ENCODE data around the gene PEG3.
"Not testable (repeated sequence)": the region's sequence is repeated elsewhere in the genome, so short reads cannot be mapped to it uniquely, and the experiment has no call there.

Gene PEG3

GRCh38 chr19:56840451-56841192 lies at the start of gene PEG3, which contains the start of gene ZIM2:
Gene PEG3 (minus strand): TSS chr19:56840726. CDS start chr19:56824655, 16,071 bp downstream.
Gene ZIM2 (minus strand): TSS chr19:56840726. CDS start chr19:56824277, 16,449 bp downstream.
- in situ Hi-C loops (cut with MboI; ENCODE audit: low pct_unique_long_range_greater_than_20kb, low sequenced_read_pairs) = no loop called here

GRCh38 chr19:56885173-56885985 lies 44.9 kb upstream of the PEG3 start:
- DNase-seq = no peak

More at GRCh38 chr19:56840451-56841192, at the start of gene PEG3, which contains the start of gene ZIM2:
- no peak for DNase-seq

GRCh38 chr19:56884441-56884840 lies 43.9 kb upstream of the PEG3 start:
- in situ Hi-C loops (cut with MboI; ENCODE audit: low pct_unique_long_range_greater_than_20kb, low sequenced_read_pairs) = no loop called here
- no peak for DNase-seq

More at GRCh38 chr19:56885173-56885985, 44.9 kb upstream of the PEG3 start:
- in situ Hi-C loops (cut with MboI; ENCODE audit: low pct_unique_long_range_greater_than_20kb, low sequenced_read_pairs) = no loop called here

- in situ Hi-C loops (cut with MboI; ENCODE audit: low pct_unique_long_range_greater_than_20kb, low sequenced_read_pairs) = no loop called here
Observed at GRCh38 chr19:56880592-56881190, 40.2 kb upstream of the PEG3 start.

GRCh38 chr19:56877069-56877715 lies 36.7 kb upstream of the PEG3 start:
- DNase-seq = no peak
- in situ Hi-C loops (cut with MboI; ENCODE audit: low pct_unique_long_range_greater_than_20kb, low sequenced_read_pairs) = no loop called here

More at GRCh38 chr19:56880592-56881190, 40.2 kb upstream of the PEG3 start:
- DNase-seq = no peak

GRCh38 chr19:56875717-56876116 lies 35.2 kb upstream of the PEG3 start:
- DNase-seq = no peak
- in situ Hi-C loops (cut with MboI; ENCODE audit: low pct_unique_long_range_greater_than_20kb, low sequenced_read_pairs) = no loop called here

GRCh38 chr19:56874530-56874929 lies 34.0 kb upstream of the PEG3 start:
- in situ Hi-C loops (cut with MboI; ENCODE audit: low pct_unique_long_range_greater_than_20kb, low sequenced_read_pairs) = no loop called here
- no peak for DNase-seq

GRCh38 chr19:56873493-56873892 lies 33.0 kb upstream of the PEG3 start:
- in situ Hi-C loops (cut with MboI; ENCODE audit: low pct_unique_long_range_greater_than_20kb, low sequenced_read_pairs) = no loop called here
- DNase-seq = no peak

GRCh38 chr19:56869886-56870285 lies 29.4 kb upstream of the PEG3 start:
- DNase-seq = no peak
- in situ Hi-C loops (cut with MboI; ENCODE audit: low pct_unique_long_range_greater_than_20kb, low sequenced_read_pairs) = no loop called here

- in situ Hi-C loops (cut with MboI; ENCODE audit: low pct_unique_long_range_greater_than_20kb, low sequenced_read_pairs) = no loop called here
- no peak for DNase-seq
Observed at GRCh38 chr19:56868446-56868845, 27.9 kb upstream of the PEG3 start.

GRCh38 chr19:56866538-56866937 lies 26.0 kb upstream of the PEG3 start:
- DNase-seq = no peak
- in situ Hi-C loops (cut with MboI; ENCODE audit: low pct_unique_long_range_greater_than_20kb, low sequenced_read_pairs) = no loop called here

GRCh38 chr19:56864443-56865125 lies 24.1 kb upstream of the PEG3 start:
- in situ Hi-C loops (cut with MboI; ENCODE audit: low pct_unique_long_range_greater_than_20kb, low sequenced_read_pairs) = no loop called here
- no peak for DNase-seq

- in situ Hi-C loops (cut with MboI; ENCODE audit: low pct_unique_long_range_greater_than_20kb, low sequenced_read_pairs) = no loop called here
- DNase-seq = no peak
Observed at GRCh38 chr19:56862741-56863140, 22.2 kb upstream of the PEG3 start.

- DNase-seq; in situ Hi-C loops (cut with MboI; ENCODE audit: low pct_unique_long_range_greater_than_20kb, low sequenced_read_pairs): not testable (repeated sequence)
Observed at GRCh38 chr19:56860409-56860808, 19.9 kb upstream of the PEG3 start.

GRCh38 chr19:56858026-56858425 lies 17.5 kb upstream of the PEG3 start:
- in situ Hi-C loops (cut with MboI; ENCODE audit: low pct_unique_long_range_greater_than_20kb, low sequenced_read_pairs) = no loop called here
- DNase-seq = no peak

- in situ Hi-C loops (cut with MboI; ENCODE audit: low pct_unique_long_range_greater_than_20kb, low sequenced_read_pairs) = no loop called here
- no peak for DNase-seq
Observed at GRCh38 chr19:56856822-56857221, 16.3 kb upstream of the PEG3 start.

GRCh38 chr19:56852361-56852760 lies 11.8 kb upstream of the PEG3 start:
- in situ Hi-C loops (cut with MboI; ENCODE audit: low pct_unique_long_range_greater_than_20kb, low sequenced_read_pairs); DNase-seq: not testable (repeated sequence)

- in situ Hi-C loops (cut with MboI; ENCODE audit: low pct_unique_long_range_greater_than_20kb, low sequenced_read_pairs) = no loop called here
- DNase-seq = no peak
Observed at GRCh38 chr19:56848166-56848565, 7.6 kb upstream of the PEG3 start.

GRCh38 chr19:56842412-56842811 lies 1.9 kb upstream of the PEG3 start:
- in situ Hi-C loops (cut with MboI; ENCODE audit: low pct_unique_long_range_greater_than_20kb, low sequenced_read_pairs) = no loop called here
- DNase-seq = no peak

All from KBM-7 (cell line).